ENCODE data around the gene FAM227A.

FAM227A gene

DNA sequence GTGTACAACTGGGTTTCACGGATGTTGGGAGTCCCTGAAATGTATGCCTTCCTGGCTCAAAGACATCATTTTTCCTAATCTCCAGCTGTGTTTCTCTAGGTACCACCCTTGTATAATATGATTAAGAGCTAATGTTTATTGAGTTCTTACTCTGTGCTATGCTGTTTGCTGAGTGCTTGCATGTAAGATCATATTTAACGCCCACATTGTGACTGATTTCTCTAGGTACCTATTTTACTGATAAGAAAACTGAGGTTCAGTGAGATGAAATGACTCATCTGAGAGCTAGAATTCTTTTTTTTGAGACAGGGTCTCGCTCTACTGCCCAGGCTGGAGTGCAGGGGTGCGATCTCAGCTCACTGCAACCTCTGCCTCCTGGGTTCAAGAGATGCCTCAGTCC, 42.6 kb downstream of the FAM227A start:
- no peak for TF ChIP-seq TAF1 (IDR thresholded peaks at IDR 0.05; ENCODE audit: borderline replicate concordance, insufficient read depth, low read length)
- no peak for TF ChIP-seq FOXP2 (optimal IDR thresholded peaks at IDR 0.05; ENCODE audit: borderline replicate concordance, extremely low read depth, extremely low read length, insufficient read depth)
- no peak for TF ChIP-seq SIN3A (IDR thresholded peaks at IDR 0.05; ENCODE audit: borderline replicate concordance, insufficient read depth, low read length)
- TF ChIP-seq, protein P1, sequence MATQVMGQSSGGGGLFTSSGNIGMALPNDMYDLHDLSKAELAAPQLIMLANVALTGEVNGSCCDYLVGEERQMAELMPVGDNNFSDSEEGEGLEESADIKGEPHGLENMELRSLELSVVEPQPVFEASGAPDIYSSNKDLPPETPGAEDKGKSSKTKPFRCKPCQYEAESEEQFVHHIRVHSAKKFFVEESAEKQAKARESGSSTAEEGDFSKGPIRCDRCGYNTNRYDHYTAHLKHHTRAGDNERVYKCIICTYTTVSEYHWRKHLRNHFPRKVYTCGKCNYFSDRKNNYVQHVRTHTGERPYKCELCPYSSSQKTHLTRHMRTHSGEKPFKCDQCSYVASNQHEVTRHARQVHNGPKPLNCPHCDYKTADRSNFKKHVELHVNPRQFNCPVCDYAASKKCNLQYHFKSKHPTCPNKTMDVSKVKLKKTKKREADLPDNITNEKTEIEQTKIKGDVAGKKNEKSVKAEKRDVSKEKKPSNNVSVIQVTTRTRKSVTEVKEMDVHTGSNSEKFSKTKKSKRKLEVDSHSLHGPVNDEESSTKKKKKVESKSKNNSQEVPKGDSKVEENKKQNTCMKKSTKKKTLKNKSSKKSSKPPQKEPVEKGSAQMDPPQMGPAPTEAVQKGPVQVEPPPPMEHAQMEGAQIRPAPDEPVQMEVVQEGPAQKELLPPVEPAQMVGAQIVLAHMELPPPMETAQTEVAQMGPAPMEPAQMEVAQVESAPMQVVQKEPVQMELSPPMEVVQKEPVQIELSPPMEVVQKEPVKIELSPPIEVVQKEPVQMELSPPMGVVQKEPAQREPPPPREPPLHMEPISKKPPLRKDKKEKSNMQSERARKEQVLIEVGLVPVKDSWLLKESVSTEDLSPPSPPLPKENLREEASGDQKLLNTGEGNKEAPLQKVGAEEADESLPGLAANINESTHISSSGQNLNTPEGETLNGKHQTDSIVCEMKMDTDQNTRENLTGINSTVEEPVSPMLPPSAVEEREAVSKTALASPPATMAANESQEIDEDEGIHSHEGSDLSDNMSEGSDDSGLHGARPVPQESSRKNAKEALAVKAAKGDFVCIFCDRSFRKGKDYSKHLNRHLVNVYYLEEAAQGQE (IDR thresholded peaks at IDR 0.05; ENCODE audit: insufficient read depth in 1 of 2, low read depth in 2 of 2, low read length in 2 of 2), result no peak
- no peak for TF ChIP-seq POLR2AphosphoS5 (IDR thresholded peaks at IDR 0.05; ENCODE audit: low read depth, low read length)

DNA sequence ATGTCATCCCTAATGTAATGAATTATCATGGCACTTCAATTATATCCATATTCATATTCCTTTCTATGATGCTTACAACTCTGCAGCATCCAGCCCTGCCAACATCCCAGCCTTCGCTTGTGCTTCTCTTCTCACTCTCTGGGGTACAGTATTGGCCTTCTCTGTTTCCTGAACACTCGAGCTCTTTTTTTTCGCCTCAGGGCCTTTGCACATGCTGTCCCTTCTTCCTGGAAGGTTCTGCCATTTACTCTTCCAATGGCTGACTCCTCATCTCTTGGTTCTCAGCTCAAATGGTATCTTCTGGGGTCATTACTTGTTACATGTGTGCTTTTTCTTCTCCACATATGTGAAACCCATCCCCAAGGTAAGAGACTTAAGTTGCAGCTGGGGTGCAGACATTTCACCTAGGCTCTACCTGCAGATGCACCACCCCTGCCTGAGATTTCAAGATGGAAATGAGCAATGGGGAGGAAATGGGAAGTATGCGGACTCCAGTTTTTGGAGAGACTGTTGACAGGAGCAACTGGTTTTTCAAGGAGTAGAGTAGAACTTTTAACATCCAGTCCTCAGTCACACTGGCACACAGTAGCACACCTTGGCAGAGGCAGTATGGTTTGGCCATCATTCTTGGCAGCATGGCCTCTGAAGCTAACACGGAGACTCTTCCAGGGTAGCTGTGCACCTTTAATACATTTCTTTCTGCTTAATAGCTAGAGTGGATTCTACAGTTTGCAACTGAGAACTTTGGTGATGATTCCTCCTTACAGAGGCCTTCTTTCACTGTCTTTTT, 43.8 kb downstream of the FAM227A start:
- TF ChIP-seq SIN3A (IDR thresholded peaks at IDR 0.05; ENCODE audit: borderline replicate concordance, insufficient read depth, low read length), result no peak
- TF ChIP-seq FOXP2 (optimal IDR thresholded peaks at IDR 0.05; ENCODE audit: borderline replicate concordance, extremely low read depth, extremely low read length, insufficient read depth), result no peak
- TF ChIP-seq POLR2AphosphoS5 (IDR thresholded peaks at IDR 0.05; ENCODE audit: low read depth, low read length), result no peak
- TF ChIP-seq, protein P1 (IDR thresholded peaks at IDR 0.05; ENCODE audit: insufficient read depth in 1 of 2, low read depth in 2 of 2, low read length in 2 of 2), result no peak
- no peak for TF ChIP-seq TAF1 (IDR thresholded peaks at IDR 0.05; ENCODE audit: borderline replicate concordance, insufficient read depth, low read length)

DNA sequence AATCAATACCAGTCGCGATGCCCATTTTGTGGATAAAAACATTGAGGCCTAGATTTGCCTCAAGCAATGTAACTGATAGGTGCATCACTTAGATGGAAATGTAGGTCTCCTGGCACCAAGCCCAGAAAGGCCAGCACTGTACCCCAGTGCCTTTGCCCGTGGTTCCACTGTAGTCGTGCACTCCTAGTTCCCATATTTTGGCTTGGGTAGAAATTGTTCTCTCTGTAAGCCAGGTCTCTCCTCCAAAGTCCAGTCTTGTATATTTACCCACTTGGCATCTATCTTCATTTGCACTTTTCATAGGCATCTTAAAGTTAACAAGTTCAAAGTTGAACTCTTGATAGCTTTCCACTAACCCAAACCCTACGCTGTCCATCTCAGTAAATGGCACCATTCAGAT, 44.6 kb downstream of the FAM227A start:
- TF ChIP-seq FOXP2 (optimal IDR thresholded peaks at IDR 0.05; ENCODE audit: borderline replicate concordance, extremely low read depth, extremely low read length, insufficient read depth), result no peak
- no peak for TF ChIP-seq SIN3A (IDR thresholded peaks at IDR 0.05; ENCODE audit: borderline replicate concordance, insufficient read depth, low read length)
- TF ChIP-seq TAF1 (IDR thresholded peaks at IDR 0.05; ENCODE audit: borderline replicate concordance, insufficient read depth, low read length), result no peak
- TF ChIP-seq, protein P1 (IDR thresholded peaks at IDR 0.05; ENCODE audit: insufficient read depth in 1 of 2, low read depth in 2 of 2, low read length in 2 of 2), result no peak
- no peak for TF ChIP-seq POLR2AphosphoS5 (IDR thresholded peaks at IDR 0.05; ENCODE audit: low read depth, low read length)

DNA sequence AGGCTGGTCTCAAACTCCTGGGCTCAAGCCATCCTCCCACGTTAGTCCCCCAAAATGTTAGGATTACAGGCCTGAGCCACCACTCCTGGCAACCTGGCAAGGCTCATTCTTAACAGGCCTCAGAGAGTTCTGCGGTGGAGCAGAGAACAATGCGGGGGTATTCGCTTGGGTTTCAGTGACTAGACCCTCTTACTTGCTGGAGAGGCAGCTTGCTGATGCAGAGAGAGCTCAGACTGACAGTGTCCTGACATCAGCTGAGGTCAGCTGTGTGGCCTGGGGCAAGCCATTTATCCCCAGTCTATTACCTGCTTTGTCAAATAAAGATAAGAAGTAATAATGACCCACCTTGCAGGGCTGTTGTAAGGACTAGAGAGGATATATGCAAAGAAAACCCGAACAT, 46.0 kb downstream of the FAM227A start:
- TF ChIP-seq, protein P1 (IDR thresholded peaks at IDR 0.05; ENCODE audit: insufficient read depth in 1 of 2, low read depth in 2 of 2, low read length in 2 of 2), result no peak
- TF ChIP-seq TAF1 (IDR thresholded peaks at IDR 0.05; ENCODE audit: borderline replicate concordance, insufficient read depth, low read length) (no peak), SIN3A (IDR thresholded peaks at IDR 0.05; ENCODE audit: borderline replicate concordance, insufficient read depth, low read length) (no peak), POLR2AphosphoS5 (IDR thresholded peaks at IDR 0.05; ENCODE audit: low read depth, low read length) (no peak), FOXP2 (optimal IDR thresholded peaks at IDR 0.05; ENCODE audit: borderline replicate concordance, extremely low read depth, extremely low read length, insufficient read depth) (no peak)
